GM12875 (cell line): ENCODE data around the gene MCF2L.

Source experiments
- H3K4me3 ChIP-seq: one replicate; pipeline ENCODE4 v1.5.1; 2011; ENCODE audit warnings: low read depth, low read length, control low read depth
- CTCF ChIP-seq: IDR thresholded peaks from 2 replicates; pipeline ENCODE4 v1.5.1; 2011; ENCODE audit warnings: low read depth, mild to moderate bottlenecking, control low read depth, inconsistent platforms, low read length, moderate library complexity, borderline replicate concordance; ENCODE audit not compliant: insufficient read depth

The MCF2L gene

GRCh38 chr13:113047587-113047986, 78.6 kb downstream of the MCF2L start:
- TF ChIP-seq CTCF: no peak
- H3K4me3 ChIP-seq: no peak overlapping the region

- TF ChIP-seq CTCF: no peak
- H3K4me3 ChIP-seq: no peak overlapping the region
These were observed 79.8 kb downstream of the MCF2L start for GRCh38 chr13:113048766-113049165.

GRCh38 chr13:113049521-113049941, 80.5 kb downstream of the MCF2L start:
- no peak for TF ChIP-seq CTCF
- H3K4me3 ChIP-seq: no peak overlapping the region

GRCh38 chr13:113049981-113050380, 81.0 kb downstream of the MCF2L start:
- H3K4me3 ChIP-seq: no peak overlapping the region
- no peak for TF ChIP-seq CTCF

GRCh38 chr13:113050734-113051431, 81.9 kb downstream of the MCF2L start:
- H3K4me3 ChIP-seq: no peak overlapping the region
- TF ChIP-seq CTCF: no peak

- TF ChIP-seq CTCF: no peak
- H3K4me3 ChIP-seq: no peak overlapping the region
These were observed 82.6 kb downstream of the MCF2L start for GRCh38 chr13:113051641-113052040.

- H3K4me3 ChIP-seq: no peak overlapping the region
- no peak for TF ChIP-seq CTCF
These were observed 83.2 kb downstream of the MCF2L start for GRCh38 chr13:113052206-113052605.
